VCaP (cell line): ENCODE data around the gene SLC25A21.
"Not testable (repeated sequence)": the region's sequence is repeated elsewhere in the genome, so short reads cannot be mapped to it uniquely, and the experiment has no call there.

Experiments used
- H3K27ac ChIP-seq: fragments of 450-650 bp; 2 replicates; pipeline ENCODE4 v1.5.1; 2017
- CTCF ChIP-seq: fragments of 450-650 bp; conservative IDR thresholded peaks from 2 replicates; pipeline ENCODE4 v1.5.1; 2017; ENCODE audit warnings: mild to moderate bottlenecking, moderate library complexity

Gene SLC25A21

GRCh38 chr14:36820111-36820709 is 352.2 kb downstream of the SLC25A21 start:
- no peak for TF ChIP-seq CTCF
- H3K27ac ChIP-seq: no peak overlapping the region

- TF ChIP-seq CTCF: no peak
- H3K27ac ChIP-seq: no peak overlapping the region
These were observed 353.5 kb downstream of the SLC25A21 start for GRCh38 chr14:36818794-36819384.

GRCh38 chr14:36818246-36818645 is 354.2 kb downstream of the SLC25A21 start:
- TF ChIP-seq CTCF: no peak

GRCh38 chr14:36817071-36817930 is 355.1 kb downstream of the SLC25A21 start:
- H3K27ac ChIP-seq: no peak overlapping the region
- no peak for TF ChIP-seq CTCF

More at GRCh38 chr14:36818246-36818645, 354.2 kb downstream of the SLC25A21 start:
- no peak overlapping the region for H3K27ac ChIP-seq

GRCh38 chr14:36816481-36816880 is 355.9 kb downstream of the SLC25A21 start:
- no peak overlapping the region for H3K27ac ChIP-seq

GRCh38 chr14:36814783-36815182 is 357.6 kb downstream of the SLC25A21 start:
- H3K27ac ChIP-seq: not testable (repeated sequence)

More at GRCh38 chr14:36816481-36816880, 355.9 kb downstream of the SLC25A21 start:
- TF ChIP-seq CTCF: no peak

- no peak for TF ChIP-seq CTCF
- no peak overlapping the region for H3K27ac ChIP-seq
These were observed 362.2 kb downstream of the SLC25A21 start for GRCh38 chr14:36810209-36810608.
